ENCODE data around the gene PRKCB.
"Not testable (repeated sequence)": the region's sequence is repeated elsewhere in the genome, so short reads cannot be mapped to it uniquely, and the experiment has no call there.

PRKCB gene

DNA sequence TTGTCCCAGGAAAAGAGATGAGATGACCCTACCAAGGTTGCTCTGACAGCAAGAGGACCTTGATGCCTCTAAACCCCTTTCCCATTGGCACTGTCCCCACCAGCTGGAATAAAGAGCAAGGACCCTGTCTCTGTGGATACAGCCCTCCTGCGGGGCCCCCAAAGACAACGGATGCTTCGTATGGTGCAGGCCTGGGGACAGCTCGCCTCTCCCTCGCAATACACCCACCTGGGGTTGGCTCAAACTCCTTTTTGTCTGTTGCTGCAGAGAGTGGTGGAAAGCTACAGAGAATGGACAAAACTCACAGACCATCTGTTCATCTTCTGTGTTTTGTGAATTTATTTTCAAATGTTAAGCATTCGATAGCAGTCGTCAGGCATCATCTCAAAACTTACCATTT, 392.7 kb downstream of the PRKCB start:
- no peak for DNase-seq (ENCODE audit: low read depth, low spot score)

DNA sequence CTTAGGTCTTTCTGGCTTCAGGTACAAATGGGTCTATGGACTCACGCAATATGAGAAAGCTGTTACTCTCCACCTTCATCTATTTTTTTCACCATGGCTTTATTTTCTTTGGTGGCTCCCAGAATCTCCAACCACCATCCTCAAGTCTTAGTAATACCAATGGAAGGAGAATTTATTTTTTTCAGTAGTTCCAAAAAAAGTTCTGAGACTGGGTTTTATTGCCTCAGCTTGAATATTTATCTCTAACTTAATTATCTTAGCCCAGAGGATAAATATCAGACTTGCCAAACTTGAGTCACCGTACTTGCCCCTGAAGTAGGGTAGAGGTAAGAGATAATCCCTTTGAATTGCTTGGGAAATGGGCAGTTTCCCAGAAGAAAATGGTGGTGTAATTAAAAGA, 397.2 kb downstream of the PRKCB start:
- DNase-seq (ENCODE audit: low read depth, low spot score), result no peak

DNA sequence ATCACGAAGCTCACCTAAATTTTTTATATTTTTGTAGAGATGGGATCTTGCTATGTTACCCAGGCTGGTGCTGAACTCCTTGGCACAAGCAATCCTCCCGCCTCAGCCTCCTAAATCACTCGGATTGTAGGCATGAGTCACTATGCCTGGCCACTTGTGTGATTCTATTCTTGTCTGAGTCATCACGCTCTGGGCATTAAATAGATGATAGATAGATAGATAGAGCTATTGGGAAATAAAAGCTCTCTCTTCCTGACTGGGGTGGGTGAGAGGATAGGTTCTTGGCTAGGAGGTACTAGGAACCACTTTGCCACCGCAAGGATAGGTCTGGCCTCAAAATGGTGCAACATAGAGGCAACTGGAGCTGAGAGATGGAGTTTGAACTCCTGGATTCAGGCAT, 399.0 kb downstream of the PRKCB start:
- DNase-seq (ENCODE audit: low read depth, low spot score), result no peak

- no peak for DNase-seq (ENCODE audit: low read depth, low spot score)
Observed at GRCh38 chr16:24235806-24236205, 400.0 kb downstream of the PRKCB start.

- not testable (repeated sequence) for DNase-seq (ENCODE audit: low read depth, low spot score)
Observed at GRCh38 chr16:24238846-24239245, 403.1 kb downstream of the PRKCB start.

DNA sequence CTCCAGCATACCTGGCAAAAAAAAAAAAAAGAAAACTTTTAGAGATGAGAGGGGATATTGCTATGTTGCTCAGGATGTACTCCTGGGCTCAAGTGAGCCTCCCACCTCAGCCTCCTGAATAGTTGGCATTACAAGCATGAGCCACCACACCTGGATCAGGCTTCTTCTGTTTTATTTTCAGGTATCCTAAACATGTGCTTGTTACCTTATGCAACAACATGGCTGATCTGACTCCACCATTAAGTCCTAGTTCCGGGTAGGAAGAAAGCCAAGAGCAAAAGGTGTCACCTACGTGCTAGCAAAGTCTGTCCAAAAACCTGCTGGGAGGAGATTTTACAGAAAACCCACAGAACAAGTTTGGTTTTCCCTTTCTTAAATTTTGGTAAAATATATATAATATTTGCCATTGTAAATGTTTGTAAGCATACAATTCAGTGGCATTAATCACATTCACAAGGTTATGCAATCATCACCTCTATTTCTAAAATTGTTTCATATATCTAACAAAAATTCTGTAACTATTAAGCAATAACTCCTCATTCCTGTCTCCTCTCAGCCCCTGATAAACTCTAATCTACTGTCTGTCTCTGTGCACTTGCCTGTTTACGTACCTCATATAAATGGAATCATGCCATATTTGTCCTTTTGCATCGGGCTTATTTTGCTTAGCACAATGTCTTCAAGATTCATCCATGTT, 411.3 kb downstream of the PRKCB start:
- DNase-seq (ENCODE audit: low read depth, low spot score), result no peak

DNA sequence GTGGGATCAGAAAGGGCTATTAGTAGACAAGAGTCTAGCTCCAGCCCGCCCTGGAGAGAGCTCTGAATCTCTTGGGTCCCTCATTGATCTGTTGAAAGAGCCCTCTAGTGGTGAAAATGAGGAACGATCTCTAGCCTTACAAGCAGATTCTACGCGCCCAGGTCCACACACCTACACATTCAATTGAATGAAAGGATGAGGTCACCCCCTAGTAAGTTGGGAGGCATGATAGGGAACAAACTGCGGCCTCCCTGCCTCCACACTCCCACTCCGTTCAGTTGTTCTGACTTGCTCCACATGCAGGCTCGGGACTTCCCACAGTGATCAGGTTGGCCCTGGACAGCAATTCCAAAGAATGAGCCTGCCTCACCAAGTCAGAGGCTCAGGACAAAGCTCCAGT, 417.4 kb downstream of the PRKCB start:
- DNase-seq (ENCODE audit: low read depth, low spot score), result no peak

DNA sequence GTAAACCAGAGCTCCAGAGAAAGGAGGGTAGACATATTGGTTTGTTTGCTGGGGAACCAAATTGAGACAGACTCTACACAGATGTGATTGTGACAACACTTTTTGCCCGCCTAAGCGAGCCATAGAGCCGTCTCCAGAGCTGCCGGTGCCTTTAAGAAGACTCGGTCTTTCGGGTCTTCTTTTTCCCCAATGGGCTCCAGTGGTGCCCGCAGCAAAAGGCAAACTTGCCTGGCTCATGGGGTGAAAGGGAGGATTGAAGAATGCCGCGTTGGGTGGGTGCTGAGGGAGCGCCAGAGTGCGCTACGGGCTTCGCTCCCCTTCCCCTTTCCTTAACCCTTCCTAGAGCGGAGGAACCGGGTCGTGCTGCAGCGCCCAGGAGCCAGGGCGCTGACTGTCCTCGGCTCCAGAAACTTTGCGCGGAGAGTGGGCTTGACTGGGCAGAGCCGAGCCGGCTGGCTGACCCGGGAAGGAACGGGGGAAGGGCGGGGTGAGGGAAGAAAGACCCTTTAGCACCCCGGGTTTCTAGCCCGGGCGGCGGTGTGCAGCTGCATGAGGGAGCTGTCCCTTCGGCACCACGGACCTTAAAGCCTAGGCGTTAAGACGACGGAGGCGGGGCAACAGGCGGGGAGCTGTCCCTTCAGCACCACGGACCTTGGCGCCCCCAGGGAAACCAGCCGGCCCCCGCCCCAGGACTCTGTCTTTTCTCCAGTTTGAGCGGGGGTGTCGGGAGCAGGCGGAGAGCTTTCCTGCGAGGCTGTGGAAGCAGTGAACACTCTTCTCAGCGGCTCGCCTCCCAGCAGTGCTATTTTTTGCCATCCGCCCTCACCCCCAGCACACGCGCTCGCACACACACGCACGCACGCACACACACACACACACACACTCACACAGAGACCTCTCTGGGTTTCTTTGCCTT, 419.9 kb downstream of the PRKCB start, which contains the start of gene CACNG3:
CACNG3 (plus strand) TSS at position 880 of the 916 bp plus-strand sequence. CDS start 420 bp downstream, outside the sequence.
- DNase-seq (ENCODE audit: low read depth, low spot score), result no peak

GRCh38 chr16:24257958-24258357, 422.2 kb downstream of the PRKCB start:
- DNase-seq (ENCODE audit: low read depth, low spot score), result no peak

DNA sequence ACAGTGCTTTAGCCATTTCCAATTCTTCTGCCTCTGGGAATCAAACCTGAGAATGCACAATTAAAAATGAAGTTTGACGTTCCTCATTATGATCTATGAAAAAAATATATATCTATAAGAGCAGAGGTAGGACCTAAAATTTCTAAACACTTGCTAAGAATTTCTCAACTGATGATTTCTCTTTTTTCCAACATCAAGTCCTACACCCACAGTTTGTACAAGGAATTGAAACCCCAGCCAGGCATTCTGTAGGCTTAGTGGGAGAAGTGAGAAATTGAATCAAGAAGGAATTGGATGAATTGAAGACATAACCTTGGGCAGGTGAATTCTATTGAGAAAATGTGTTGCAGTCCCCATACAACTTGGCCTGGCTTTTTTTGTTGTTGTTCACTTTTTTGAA, 423.0 kb downstream of the PRKCB start:
- no peak for DNase-seq (ENCODE audit: low read depth, low spot score)

- no peak for DNase-seq (ENCODE audit: low read depth, low spot score)
Observed at GRCh38 chr16:24262816-24263215, 427.0 kb downstream of the PRKCB start.

Data from activated naive CD8-positive, alpha-beta T cell treated with anti-CD3 and anti-CD28 coated beads, Interleukin-2, amount 50 U/mL, for 16 hours (primary cell).